ENCODE results near the gene NAV1.

Gene NAV1

DNA sequence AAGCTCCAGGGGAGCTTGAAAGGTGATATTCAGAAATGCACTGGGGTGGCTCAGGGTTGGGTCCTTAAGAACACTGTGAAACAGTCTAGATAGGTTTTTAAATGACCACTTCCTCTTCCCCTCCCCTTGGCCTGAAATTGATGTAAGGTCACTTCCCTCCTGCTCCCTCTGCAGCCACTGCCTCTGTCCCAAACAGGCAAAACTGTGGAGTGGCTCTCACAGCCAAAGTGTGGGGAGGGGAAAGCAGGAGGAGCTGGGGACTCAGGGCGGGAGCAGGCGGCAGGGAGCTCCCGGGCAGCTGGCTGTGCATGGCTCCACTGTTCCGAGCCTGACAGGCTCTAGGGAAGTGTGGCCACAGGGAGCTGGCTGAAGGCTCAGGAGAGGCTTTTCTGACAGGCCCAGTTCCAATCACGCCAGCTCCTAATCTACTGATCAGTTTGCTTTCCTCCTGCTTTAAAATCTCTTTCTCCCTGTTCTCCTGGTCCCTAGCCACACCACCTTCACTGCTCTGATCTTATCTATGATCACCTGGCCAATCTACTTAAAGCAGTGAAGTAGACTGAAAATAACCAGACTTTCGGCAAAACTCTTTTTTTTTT, 26.9 kb upstream of the NAV1 start:
- peak overlapping the region; percentile 95 for H3K27ac ChIP-seq

GRCh38 chr1:201513498-201514243, 25.3 kb upstream of the NAV1 start:
- TF ChIP-seq CTCF (conservative IDR thresholded peaks at IDR 0.05): no peak
- peak overlapping the region; percentile 95 for H3K27ac ChIP-seq

More for the DNA sequence above, 26.9 kb upstream of the NAV1 start:
- no peak for TF ChIP-seq CTCF (conservative IDR thresholded peaks at IDR 0.05)

GRCh38 chr1:201514466-201514865, 24.5 kb upstream of the NAV1 start:
- no peak for TF ChIP-seq CTCF (conservative IDR thresholded peaks at IDR 0.05)
- no peak overlapping the region for H3K27ac ChIP-seq

GRCh38 chr1:201515062-201515750, 23.7 kb upstream of the NAV1 start:
- no peak overlapping the region for H3K27ac ChIP-seq
- no peak for TF ChIP-seq CTCF (conservative IDR thresholded peaks at IDR 0.05)

- TF ChIP-seq CTCF (conservative IDR thresholded peaks at IDR 0.05): no peak
- H3K27ac ChIP-seq: no peak overlapping the region
These were observed 23.0 kb upstream of the NAV1 start for GRCh38 chr1:201515895-201516294.

- H3K27ac ChIP-seq: peak overlapping the region; percentile 48; the same call in 1 of the 2 replicates
- TF ChIP-seq CTCF (conservative IDR thresholded peaks at IDR 0.05): no peak
These were observed 22.3 kb upstream of the NAV1 start for GRCh38 chr1:201516511-201517127.

DNA sequence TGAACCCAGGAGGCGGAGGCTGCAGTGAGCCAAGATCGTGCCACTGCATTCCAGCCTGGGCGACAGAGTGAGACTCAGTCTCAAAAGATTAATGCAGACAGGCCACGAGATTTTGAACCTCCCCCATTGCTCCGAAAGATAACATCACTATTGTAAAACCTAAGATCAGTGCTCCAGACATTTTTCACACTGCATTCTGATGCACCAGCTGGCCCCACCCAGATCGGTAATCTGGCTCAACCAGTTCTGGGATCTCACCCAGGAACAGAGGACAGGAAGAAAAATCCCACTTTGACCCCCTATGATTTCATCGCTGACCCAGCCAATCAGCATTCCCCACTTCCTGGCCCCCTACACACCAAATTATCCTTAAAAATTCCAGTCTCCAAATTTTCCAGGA, 21.3 kb upstream of the NAV1 start:
- no peak for TF ChIP-seq CTCF (conservative IDR thresholded peaks at IDR 0.05)
- H3K27ac ChIP-seq: peak overlapping the region; percentile 48
